SK-N-MC (cell line): ENCODE measurements around the gene RBMS1.

Experiments used
- DNase-seq: peaks from one replicate; pipeline ENCODE4 v3.0.0-alpha.2; 2011; ENCODE audit warnings: low read depth, low spot score
- H3K27ac ChIP-seq: fragments of 200-600 bp; sonication (generic); 2 replicates; pipeline ENCODE4 v1.5.1; 2016; ENCODE audit warnings: mixed run types
- H3K36me3 ChIP-seq: fragments of 200-600 bp; sonication (generic); 2 replicates; pipeline ENCODE4 v1.6.1; 2017; ENCODE audit warnings: antibody characterized with exemption, low read length, mixed read lengths; ENCODE audit not compliant: insufficient read depth
- H3K4me3 ChIP-seq: fragments of 200-600 bp; sonication (generic); 2 replicates; pipeline ENCODE4 v1.5.1; 2016
- H3K9ac ChIP-seq: fragments of 200-600 bp; sonication (generic); 2 replicates; pipeline ENCODE4 v1.8.0; 2017; ENCODE audit warnings: mixed run types, mixed read lengths; ENCODE audit not compliant: insufficient read length
- H3K9me3 ChIP-seq: fragments of 200-600 bp; sonication (generic); 2 replicates; pipeline ENCODE4 v1.6.1; 2017; ENCODE audit warnings: low read depth, mild to moderate bottlenecking, antibody characterized with exemption, low read length, moderate library complexity, mixed read lengths
- EZH2 ChIP-seq: fragments of 200-600 bp; sonication (generic); IDR thresholded peaks from one replicate; pipeline ENCODE4 v1.6.1; 2017; ENCODE audit warnings: antibody characterized with exemption
- FOXP2 ChIP-seq: optimal IDR thresholded peaks from 2 replicates; pipeline ENCODE3; 2011; ENCODE audit warnings: mild to moderate bottlenecking, moderate library complexity; ENCODE audit not compliant: insufficient read depth; ENCODE audit errors: extremely low read length, control extremely low read depth
- POLR2AphosphoS5 ChIP-seq: IDR thresholded peaks from 2 replicates; pipeline ENCODE4 v1.6.1; 2012; ENCODE audit warnings: mild to moderate bottlenecking, low read depth, low read length, borderline replicate concordance

Gene RBMS1

GRCh38 chr2:160522951-160523710, 29.5 kb upstream of the RBMS1 start:
- no peaks in the 10 kb centered on the region for H3K9me3 ChIP-seq
- no peak overlapping the region for H3K27ac ChIP-seq
- no peak for TF ChIP-seq EZH2
- no peak for TF ChIP-seq POLR2AphosphoS5
- no peak for TF ChIP-seq FOXP2
- H3K36me3 ChIP-seq, result no peaks in the 10 kb centered on the region
- no peak overlapping the region for H3K9ac ChIP-seq
- DNase-seq, result no peak
- H3K4me3 ChIP-seq, result no peak overlapping the region

GRCh38 chr2:160517731-160518130, 24.1 kb upstream of the RBMS1 start:
- Histone ChIP-seq H3K9ac (no peak overlapping the region), H3K9me3 (no peaks in the 10 kb centered on the region), H3K36me3 (no peaks in the 10 kb centered on the region), H3K4me3 (no peak overlapping the region), H3K27ac (no peak overlapping the region)
- TF ChIP-seq FOXP2, result no peak
- TF ChIP-seq POLR2AphosphoS5, result no peak
- TF ChIP-seq EZH2, result no peak
- no peak for DNase-seq

GRCh38 chr2:160516547-160517365, 23.1 kb upstream of the RBMS1 start:
- H3K9ac ChIP-seq, result no peak overlapping the region
- no peaks in the 10 kb centered on the region for H3K36me3 ChIP-seq
- no peak for TF ChIP-seq EZH2
- TF ChIP-seq POLR2AphosphoS5, result no peak
- TF ChIP-seq FOXP2, result no peak
- H3K27ac ChIP-seq, result no peak overlapping the region
- DNase-seq, result no peak
- no peak overlapping the region for H3K4me3 ChIP-seq
- no peaks in the 10 kb centered on the region for H3K9me3 ChIP-seq

- no peak overlapping the region for H3K4me3 ChIP-seq
- no peaks in the 10 kb centered on the region for H3K36me3 ChIP-seq
- no peak for DNase-seq
- H3K9me3 ChIP-seq, result no peaks in the 10 kb centered on the region
- no peak for TF ChIP-seq FOXP2
- no peak for TF ChIP-seq EZH2
- no peak for TF ChIP-seq POLR2AphosphoS5
- no peak overlapping the region for H3K27ac ChIP-seq
- H3K9ac ChIP-seq, result no peak overlapping the region
Observed at GRCh38 chr2:160515120-160515519, 21.5 kb upstream of the RBMS1 start.

GRCh38 chr2:160513120-160513519, 19.5 kb upstream of the RBMS1 start:
- Histone ChIP-seq H3K4me3 (no peak overlapping the region), H3K36me3 (no peaks in the 10 kb centered on the region), H3K9ac (no peak overlapping the region), H3K27ac (peak overlapping the region; percentile 11; the same call in 1 of the 2 replicates), H3K9me3 (no peaks in the 10 kb centered on the region)
- no peak for TF ChIP-seq POLR2AphosphoS5
- TF ChIP-seq EZH2, result no peak
- TF ChIP-seq FOXP2, result no peak
- DNase-seq, result no peak

GRCh38 chr2:160512491-160512890, 18.9 kb upstream of the RBMS1 start:
- Histone ChIP-seq H3K4me3 (no peak overlapping the region), H3K9ac (no peak overlapping the region), H3K36me3 (no peaks in the 10 kb centered on the region), H3K27ac (peak overlapping the region; percentile 51; the same call in 1 of the 2 replicates), H3K9me3 (no peaks in the 10 kb centered on the region)
- no peak for DNase-seq
- TF ChIP-seq POLR2AphosphoS5, result no peak
- no peak for TF ChIP-seq EZH2
- no peak for TF ChIP-seq FOXP2

GRCh38 chr2:160510617-160511016, 17.0 kb upstream of the RBMS1 start:
- H3K36me3 ChIP-seq, result no peaks in the 10 kb centered on the region
- no peaks in the 10 kb centered on the region for H3K9me3 ChIP-seq
- peak; percentile 90 for DNase-seq
- H3K4me3 ChIP-seq, result peak overlapping the region; percentile 33; the same call in 1 of the 2 replicates
- TF ChIP-seq FOXP2 (no peak), EZH2 (no peak), POLR2AphosphoS5 (no peak; the same call in 1 of the 2 replicates)
- H3K27ac ChIP-seq, result peak overlapping the region; percentile 80
- no peak overlapping the region for H3K9ac ChIP-seq

GRCh38 chr2:160509016-160509415, 15.4 kb upstream of the RBMS1 start:
- Histone ChIP-seq H3K36me3 (no peaks in the 10 kb centered on the region), H3K9me3 (no peaks in the 10 kb centered on the region), H3K9ac (no peak overlapping the region), H3K4me3 (no peak overlapping the region), H3K27ac (no peak overlapping the region)
- DNase-seq, result no peak
- TF ChIP-seq FOXP2, result no peak
- no peak for TF ChIP-seq POLR2AphosphoS5
- no peak for TF ChIP-seq EZH2

- DNase-seq, result no peak
- Histone ChIP-seq H3K4me3 (no peak overlapping the region; the same call in 1 of the 2 replicates), H3K9me3 (no peaks in the 10 kb centered on the region), H3K36me3 (no peaks in the 10 kb centered on the region), H3K9ac (no peak overlapping the region), H3K27ac (0 out of 2 replicates have a peak overlapping the region, but pooled peaks have one; percentile 30)
- no peak for TF ChIP-seq FOXP2
- no peak for TF ChIP-seq EZH2
- TF ChIP-seq POLR2AphosphoS5, result no peak
Observed at GRCh38 chr2:160507464-160507863, 13.9 kb upstream of the RBMS1 start.
